SK-N-SH (cell line): ENCODE results near the gene GRIN1.

Experiments
- CTCF ChIP-seq: fragments of 200-600 bp; sonication (generic); IDR thresholded peaks from 2 replicates; pipeline ENCODE4 v1.6.1; 2017; ENCODE audit warnings: antibody characterized with exemption, mild to moderate bottlenecking, moderate library complexity
- POLR2AphosphoS5 ChIP-seq: IDR thresholded peaks from 2 replicates; pipeline ENCODE4 v1.6.1; 2012; ENCODE audit warnings: low read depth, low read length
- RAD21 ChIP-seq: IDR thresholded peaks from 2 replicates; pipeline ENCODE4 v1.6.1; 2012; ENCODE audit warnings: mild to moderate bottlenecking, low read length
- REST ChIP-seq: IDR thresholded peaks from 2 replicates; pipeline ENCODE4 v1.6.1; 2012; ENCODE audit warnings: mild to moderate bottlenecking, low read depth, low read length, moderate library complexity
- USF1 ChIP-seq: IDR thresholded peaks from 2 replicates; pipeline ENCODE4 v1.4.0; 2012; ENCODE audit warnings: low read depth, borderline replicate concordance

- TF ChIP-seq RAD21 (no peak), REST (no peak), CTCF (no peak), POLR2AphosphoS5 (no peak), USF1 (no peak)
Observed at GRCh38 chr9:137181680-137182079, 42.7 kb downstream of the GRIN1 start.
